A549 (cell line): ENCODE measurements around the gene FCSK. TPM values are rescaled to one million over a fixed set of nuclear protein-coding genes. Genes with fewer than 3 reads are reported as not detected.

Experiments used
- ATAC-seq, 2 experiments: fragments of 200-7000 bp in 1 of 2; fragments of >200 bp in 1 of 2; cut with Nextera tagmentation in 1 of 2; cut with Tn5 transposase in 1 of 2; 3 replicates each; pipeline versions ENCODE4 v1.8.0 to v1.9.1; 2018 to 2020; ENCODE audit warnings: mild to moderate bottlenecking in 1 of 2, moderate library complexity in 1 of 2
- CTCF ChIA-PET: fragments of 300-600 bp; sonication (Branson Sonifier 250); formaldehyde crosslinking; extraction: SDS; loops from one replicate; lab custom pipeline; 2021; ENCODE audit warnings: antibody characterized with exemption, inconsistent platforms; lab: Yijun Ruan, JAX
- POLR2A ChIA-PET: fragments of 350-600 bp; formaldehyde crosslinking; extraction: SDS; loops from one replicate; lab custom pipeline; 2021; ENCODE audit warnings: antibody characterized with exemption, inconsistent platforms; lab: Yijun Ruan, JAX
- DNase-seq, 2 experiments: peaks; one replicate each; pipeline versions ENCODE4 v3.0.0 to v3.0.0-alpha.2; 2011 to 2016; ENCODE audit warnings: low read depth in 1 of 2, low spot score in 1 of 2
- FAIRE-seq: peaks from 2 replicates; lab custom pipeline; 2011; peaks lifted over from hg19 to GRCh38; lab: Jason Lieb, UNC
- H3K27ac ChIP-seq, 2 experiments: fragments of >200 bp; sonication (Bioruptor Twin); formaldehyde crosslinking; 3 replicates each; pipeline ENCODE4 v1.5.1; 2016 to 2017
- H3K4me1 ChIP-seq: fragments of >200 bp; sonication (Bioruptor Twin); formaldehyde crosslinking; 3 replicates; pipeline ENCODE4 v1.6.1; 2016
- H3K4me2 ChIP-seq: fragments of >200 bp; sonication (Bioruptor Twin); formaldehyde crosslinking; 3 replicates; pipeline ENCODE4 v1.6.1; 2016
- H3K4me3 ChIP-seq: fragments of >200 bp; sonication (Bioruptor Twin); formaldehyde crosslinking; 3 replicates; pipeline ENCODE4 v1.5.1; 2016
- H3K9me3 ChIP-seq: fragments of >200 bp; sonication (Bioruptor Twin); formaldehyde crosslinking; 3 replicates; pipeline ENCODE4 v1.6.1; 2016
- CEBPB ChIP-seq, 2 experiments: fragments of >200 bp in 1 of 2; sonication (Bioruptor Twin) in 1 of 2; formaldehyde crosslinking in 1 of 2; IDR thresholded peaks; 2 replicates each; pipeline ENCODE4 v1.6.1; 2012 to 2016
- CTCF ChIP-seq: fragments of >200 bp; sonication (Bioruptor Twin); formaldehyde crosslinking; IDR thresholded peaks from 3 replicates; pipeline ENCODE4 v1.5.1; 2016
- EHMT2 ChIP-seq: fragments of 200-600 bp; sonication (generic); IDR thresholded peaks from 2 replicates; pipeline ENCODE4 v1.6.1; 2016; ENCODE audit warnings: antibody characterized with exemption, low read depth, mild to moderate bottlenecking, moderate library complexity
- EP300 ChIP-seq, 2 experiments: fragments of >200 bp; sonication (Bioruptor Twin); formaldehyde crosslinking; IDR thresholded peaks; 2 replicates in 1 of 2; 3 replicates in 1 of 2; pipeline ENCODE4 v1.6.1; 2016 to 2017
- HEYL ChIP-seq: fragments of 250-450 bp; sonication (Bioruptor Pico); IDR thresholded peaks from 2 replicates; pipeline ENCODE4 v1.8.0; 2021; ENCODE audit warnings: mild to moderate bottlenecking, moderate library complexity
- HOXA7 ChIP-seq: fragments of 250-450 bp; sonication (Bioruptor Pico); IDR thresholded peaks from 2 replicates; pipeline ENCODE4 v1.5.0; 2020; ENCODE audit warnings: mild to moderate bottlenecking, moderate library complexity
- HOXB5 ChIP-seq: fragments of 250-450 bp; sonication (Bioruptor Pico); IDR thresholded peaks from 2 replicates; pipeline ENCODE4 v1.5.0; 2020; ENCODE audit warnings: mild to moderate bottlenecking, moderate library complexity
- JUN ChIP-seq, 2 experiments: fragments of >200 bp; sonication (Bioruptor Twin); formaldehyde crosslinking; IDR thresholded peaks; 2 replicates in 1 of 2; 3 replicates in 1 of 2; pipeline ENCODE4 v1.6.1; 2016 to 2017
- KDM1A ChIP-seq: fragments of 200-600 bp; sonication (generic); IDR thresholded peaks from 2 replicates; pipeline ENCODE4 v1.6.1; 2016; ENCODE audit warnings: low read depth, mild to moderate bottlenecking
- MAFK ChIP-seq: fragments of 450-650 bp; IDR thresholded peaks from 2 replicates; pipeline ENCODE4 v1.6.1; 2014; ENCODE audit not compliant: partially characterized antibody
- NFE2L2 ChIP-seq: fragments of 150-350 bp; conservative IDR thresholded peaks from 2 replicates; pipeline ENCODE4 v1.6.1; 2014; ENCODE audit warnings: low read length
- POLR2A ChIP-seq: IDR thresholded peaks from 2 replicates; pipeline ENCODE4 v1.6.1; 2012; ENCODE audit warnings: mild to moderate bottlenecking, low read length
- RAD21 ChIP-seq, 2 experiments: fragments of >200 bp in 1 of 2; sonication (Bioruptor Twin) in 1 of 2; formaldehyde crosslinking in 1 of 2; IDR thresholded peaks in 1 of 2; conservative IDR thresholded peaks in 1 of 2; 2 replicates in 1 of 2; 3 replicates in 1 of 2; pipeline ENCODE4 v1.6.1; 2012 to 2018; ENCODE audit warnings: inconsistent platforms in 1 of 2
- RCOR1 ChIP-seq: fragments of 150-350 bp; IDR thresholded peaks from 2 replicates; pipeline ENCODE4 v1.6.1; 2014; ENCODE audit warnings: antibody characterized with exemption, low read length, low read depth
- RFX5 ChIP-seq: fragments of 450-650 bp; IDR thresholded peaks from 2 replicates; pipeline ENCODE4 v1.7.1; 2014; ENCODE audit warnings: antibody characterized with exemption, mild to moderate bottlenecking, moderate library complexity
- ZC3H11A ChIP-seq: fragments of 450-650 bp; IDR thresholded peaks from 2 replicates; pipeline ENCODE4 v1.6.1; 2014; ENCODE audit warnings: antibody characterized with exemption, mild to moderate bottlenecking
- ZFP36 ChIP-seq: fragments of 450-650 bp; IDR thresholded peaks from 2 replicates; pipeline ENCODE4 v1.6.1; 2014; ENCODE audit warnings: borderline replicate concordance; ENCODE audit not compliant: partially characterized antibody
- WGBS: methylation state at CpG from one replicate; pipeline ENCODE4 v1.1.6; 2017; ENCODE audit errors: missing lambda C conversion rate; 5-methylcytosine and 5-hydroxymethylcytosine counted together
- polyA plus RNA-seq, 4 experiments: library from polyadenylated mRNA; depleted of rRNA in 3 of 4; stranded (reverse); fragments of >200 nt; fragmentation: RNase III in 1 of 4; extraction: RNeasy Plus Mini Kit Qiagen cat#74134 plus additional on column Dnase treatment in 1 of 4; gene quantifications; 2 replicates in 3 of 4; 3 replicates in 1 of 4; pipeline ENCODE4 v1.2.3, GENCODE V29; 2011 to 2017
- TF ChIP-seq, protein P1 (sequence below): fragments of 150-350 bp; IDR thresholded peaks from 2 replicates; pipeline ENCODE4 v1.6.1; 2014; ENCODE audit warnings: low read depth, mild to moderate bottlenecking, low read length
- TF ChIP-seq, protein P2 (sequence below): fragments of 250-450 bp; sonication (Bioruptor Pico); IDR thresholded peaks from 2 replicates; pipeline ENCODE4 v1.5.0; 2020; ENCODE audit warnings: low read depth, mild to moderate bottlenecking, moderate library complexity

The FCSK gene
- polyA plus RNA-seq, 2 of the 4 experiments (the other 2 are of a cell fraction): 5.7 to 6.8 TPM

GRCh38 chr16:70421473-70422311 is 32.7 kb upstream of the FCSK start:
- ChIA-PET CTCF (interaction anchor here (0.5 to 2.0 kb wide), 6 partner anchors 12 to 1184 kb away, joined by 3 to 6 read pairs (median 4); no protein-coding TSS in a partner anchor), POLR2A (no interaction called here)
- ATAC-seq (peak in 1 of 2 experiments; percentile 26; a peak in 2 of 6 replicates), FAIRE-seq (no peak), DNase-seq (no peak)
- Histone ChIP-seq H3K4me2 (no peak overlapping the region), H3K9me3 (no peaks in the 10 kb centered on the region), H3K27ac (no peak overlapping the region), H3K4me1 (peaks cover 31% of the 10 kb centered on the region), H3K4me3 (no peak overlapping the region)
- no peak for TF ChIP-seq EP300 (IDR thresholded peaks at IDR 0.05)
- TF ChIP-seq HOXB5: no peak
- no peak for TF ChIP-seq RCOR1
- TF ChIP-seq EHMT2: no peak
- TF ChIP-seq HEYL (CRISPR knock-in tag): no peak
- no peak for TF ChIP-seq HOXA7 (CRISPR knock-in tag)
- no peak for TF ChIP-seq NFE2L2
- no peak for TF ChIP-seq POLR2A
- TF ChIP-seq RAD21 (conservative IDR thresholded peaks at IDR 0.05 in 1 of 2, IDR thresholded peaks at IDR 0.05 in 1 of 2): no peak
- no peak for TF ChIP-seq ZFP36
- no peak for TF ChIP-seq JUN (IDR thresholded peaks at IDR 0.05)
- no peak for TF ChIP-seq CEBPB (IDR thresholded peaks at IDR 0.05)
- TF ChIP-seq, protein P1, sequence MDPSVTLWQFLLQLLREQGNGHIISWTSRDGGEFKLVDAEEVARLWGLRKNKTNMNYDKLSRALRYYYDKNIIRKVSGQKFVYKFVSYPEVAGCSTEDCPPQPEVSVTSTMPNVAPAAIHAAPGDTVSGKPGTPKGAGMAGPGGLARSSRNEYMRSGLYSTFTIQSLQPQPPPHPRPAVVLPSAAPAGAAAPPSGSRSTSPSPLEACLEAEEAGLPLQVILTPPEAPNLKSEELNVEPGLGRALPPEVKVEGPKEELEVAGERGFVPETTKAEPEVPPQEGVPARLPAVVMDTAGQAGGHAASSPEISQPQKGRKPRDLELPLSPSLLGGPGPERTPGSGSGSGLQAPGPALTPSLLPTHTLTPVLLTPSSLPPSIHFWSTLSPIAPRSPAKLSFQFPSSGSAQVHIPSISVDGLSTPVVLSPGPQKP: no peak
- 90% methylated on average over 11 of the region's 11 CpGs for WGBS

GRCh38 chr16:70422543-70422942 is 31.9 kb upstream of the FCSK start:
- no peak for DNase-seq
- POLR2A ChIA-PET: no interaction called here
- CTCF ChIA-PET: interaction anchor here (0.8 kb wide), 1 partner anchor 24 kb away, joined by 3 read pairs; no protein-coding TSS in a partner anchor
- Histone ChIP-seq H3K4me3 (no peak overlapping the region), H3K4me2 (no peak overlapping the region; the same call in 2 of the 3 replicates), H3K27ac (peak overlapping the region in 1 of 2 experiments; percentile 76; a peak in 4 of 6 replicates), H3K4me1 (peaks cover 37% of the 10 kb centered on the region), H3K9me3 (no peaks in the 10 kb centered on the region)
- TF ChIP-seq EHMT2: no peak
- TF ChIP-seq RFX5: no peak
- TF ChIP-seq, protein P2, sequence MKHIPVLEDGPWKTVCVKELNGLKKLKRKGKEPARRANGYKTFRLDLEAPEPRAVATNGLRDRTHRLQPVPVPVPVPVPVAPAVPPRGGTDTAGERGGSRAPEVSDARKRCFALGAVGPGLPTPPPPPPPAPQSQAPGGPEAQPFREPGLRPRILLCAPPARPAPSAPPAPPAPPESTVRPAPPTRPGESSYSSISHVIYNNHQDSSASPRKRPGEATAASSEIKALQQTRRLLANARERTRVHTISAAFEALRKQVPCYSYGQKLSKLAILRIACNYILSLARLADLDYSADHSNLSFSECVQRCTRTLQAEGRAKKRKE (CRISPR knock-in tag): no peak
- TF ChIP-seq CTCF: no peak
- no peak for FAIRE-seq
- ATAC-seq: no peak; a peak in 1 of 6 replicates
- 85% methylated on average over 4 of the region's 4 CpGs for WGBS

DNA sequence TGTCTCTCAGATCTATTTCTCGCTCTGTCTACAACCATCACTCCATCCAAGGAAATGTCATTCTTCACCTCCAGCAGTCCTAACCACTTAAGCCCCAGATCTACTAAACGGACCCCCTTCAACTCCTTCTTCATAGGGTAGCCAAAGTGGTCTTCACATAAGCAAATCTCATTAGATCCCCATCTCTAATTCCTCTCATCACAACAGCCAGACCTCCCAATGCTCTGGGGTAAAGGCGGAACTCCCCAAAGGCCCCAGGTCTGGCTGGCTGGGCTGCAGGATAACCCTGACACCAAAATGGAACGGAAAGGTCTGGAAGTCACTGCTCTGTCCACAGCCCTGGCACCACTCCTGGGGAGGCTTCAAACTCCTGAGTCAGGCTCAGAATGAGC is 26.6 kb upstream of the FCSK start:
- H3K4me1 ChIP-seq: peaks cover 65% of the 10 kb centered on the region
- no peaks in the 10 kb centered on the region for H3K9me3 ChIP-seq
- FAIRE-seq: no peak
- H3K27ac ChIP-seq: peak overlapping the region; percentile 93 to 95
- TF ChIP-seq KDM1A: no peak
- TF ChIP-seq MAFK: peak; percentile 77
- TF ChIP-seq NFE2L2: peak; percentile 44; the same call in 1 of the 2 replicates
- peak; percentile 23; the same call in 1 of the 2 replicates for TF ChIP-seq POLR2A
- no peak for TF ChIP-seq ZC3H11A
- peak overlapping the region; percentile 81 for H3K4me2 ChIP-seq
- POLR2A ChIA-PET: interaction anchor here (0.7 to 1.2 kb wide), 5 partner anchors 11 to 81 kb away, joined by 4 to 29 read pairs (median 5); partner anchors contain the start of genes DDX19A, FCSK and ST3GAL2
- ATAC-seq: no peak; a peak in 1 of 6 replicates
- WGBS: 26% methylated on average over 4 of the region's 4 CpGs
- DNase-seq: no peak
- 0 out of 3 replicates have a peak overlapping the region, but pooled peaks have one; percentile 10 for H3K4me3 ChIP-seq
- CTCF ChIA-PET: interaction anchor here (0.9 to 1.1 kb wide), 4 partner anchors 12 to 46 kb away, joined by 3 to 4 read pairs (median 3); partner anchors contain the start of gene ST3GAL2
